PC-3 (cell line): ENCODE data around the gene ADGRG1. TPM values are rescaled to one million over a fixed set of nuclear protein-coding genes. Genes with fewer than 3 reads are reported as not detected.

Source experiments
- ATAC-seq: fragments of 200-7000 bp; cut with Tn5 transposase; 2 replicates; pipeline ENCODE4 v1.9.1; 2020; ENCODE audit warnings: mild to moderate bottlenecking, moderate library complexity
- BruUV-seq: library from RNA; stranded (reverse); fragments of 400-500 nt; replicated peaks from 2 replicates; lab custom pipeline; 2021; lab: Mats Ljungman, UMichigan
- CTCF ChIA-PET: fragments of 300-600 bp; sonication (Branson Sonifier 250); formaldehyde crosslinking; loops from one replicate; lab custom pipeline; 2022; ENCODE audit warnings: antibody characterized with exemption; lab: Charles Lee
- POLR2A ChIA-PET: fragments of 300-600 bp; sonication (Branson Sonifier 250); formaldehyde crosslinking; loops from one replicate; lab custom pipeline; 2022; ENCODE audit warnings: antibody characterized with exemption; ENCODE audit not compliant: unreplicated experiment; lab: Charles Lee
- DNase-seq: peaks from one replicate; pipeline ENCODE4 v3.0.0-alpha.2; 2015
- H2AFZ ChIP-seq: fragments of 300-600 bp; sonication (generic); 2 replicates; pipeline ENCODE4 v1.6.0; 2016; ENCODE audit warnings: antibody characterized with exemption, low read length
- H3F3A ChIP-seq: fragments of 300-600 bp; sonication (generic); one replicate; pipeline ENCODE4 v1.6.0; 2017; ENCODE audit warnings: antibody characterized with exemption, low read length, control low read depth, mild to moderate bottlenecking; ENCODE audit not compliant: unreplicated experiment
- H3K27ac ChIP-seq: fragments of 300-600 bp; sonication (generic); 2 replicates; pipeline ENCODE4 v1.5.1; 2016; ENCODE audit warnings: mild to moderate bottlenecking, low read length
- H3K27me3 ChIP-seq: fragments of 300-600 bp; sonication (generic); 2 replicates; pipeline ENCODE4 v1.6.1; 2016; ENCODE audit warnings: low read length, mixed read lengths
- H3K36me3 ChIP-seq: fragments of 300-600 bp; sonication (generic); 2 replicates; pipeline ENCODE4 v1.6.1; 2016; ENCODE audit warnings: low read depth, mixed run types, low read length, mixed read lengths
- H3K4me1 ChIP-seq: fragments of 300-600 bp; sonication (generic); 2 replicates; pipeline ENCODE4 v1.5.1; 2016; ENCODE audit warnings: low read length; ENCODE audit not compliant: insufficient read depth
- H3K4me2 ChIP-seq: fragments of 300-600 bp; sonication (generic); 2 replicates; pipeline ENCODE4 v1.6.0; 2016; ENCODE audit warnings: low read length
- H3K4me3 ChIP-seq: fragments of 300-600 bp; sonication (generic); 2 replicates; pipeline ENCODE4 v1.5.1; 2016; ENCODE audit warnings: mild to moderate bottlenecking, low read length, mixed read lengths
- H3K79me2 ChIP-seq: fragments of 300-600 bp; sonication (generic); 2 replicates; pipeline ENCODE4 v1.6.1; 2017; ENCODE audit warnings: low read length, mixed read lengths
- H3K9ac ChIP-seq: fragments of 300-600 bp; sonication (generic); 2 replicates; pipeline ENCODE4 v1.6.0; 2016; ENCODE audit warnings: mild to moderate bottlenecking, low read length
- H3K9me2 ChIP-seq: fragments of 300-600 bp; sonication (generic); replicated peaks from 2 replicates; pipeline ENCODE4 v1.6.1; 2016; ENCODE audit warnings: mixed run types, low read length, mixed read lengths
- H3K9me3 ChIP-seq: fragments of 300-600 bp; sonication (generic); 2 replicates; pipeline ENCODE4 v1.6.1; 2016; ENCODE audit warnings: low read length, mixed read lengths
- H4K20me1 ChIP-seq: fragments of 300-600 bp; sonication (generic); 2 replicates; pipeline ENCODE4 v1.6.1; 2016; ENCODE audit warnings: low read length, mixed read lengths
- CTCF ChIP-seq: fragments of 300-600 bp; sonication (generic); conservative IDR thresholded peaks from 2 replicates; pipeline ENCODE4 v1.5.1; 2017; ENCODE audit warnings: antibody characterized with exemption, low read depth, mild to moderate bottlenecking, low read length
- EZH2 ChIP-seq: fragments of 300-600 bp; sonication (generic); IDR thresholded peaks from one replicate; pipeline ENCODE4 v1.6.1; 2017; ENCODE audit warnings: antibody characterized with exemption, mild to moderate bottlenecking, low read length; ENCODE audit not compliant: unreplicated experiment
- EZH2phosphoT487 ChIP-seq: fragments of 300-600 bp; sonication (generic); IDR thresholded peaks from 2 replicates; pipeline ENCODE4 v1.6.1; 2018; ENCODE audit warnings: mild to moderate bottlenecking, antibody characterized with exemption, low read length, borderline replicate concordance
- intact Hi-C: fragments of 100-400 bp; cut with micrococcal nuclease; formaldehyde crosslinking; loops from 2 replicates; pipeline ENCODE4 v1.9.0; 2023
- total RNA-seq: library from RNA; depleted of rRNA; stranded (reverse); fragments of >200 nt; gene quantifications from 2 replicates; pipeline ENCODE4 v1.2.3, GENCODE V29; 2014

ADGRG1 gene
- total RNA-seq, 1 experiment from 2014 or later: 33.7 TPM

GRCh38 chr16:57598437-57598836 is 30.0 kb upstream of the ADGRG1 start:
- intact Hi-C loops: no loop called here
- POLR2A ChIA-PET: no interaction called here
- DNase-seq (no peak), ATAC-seq (no peak)
- Histone ChIP-seq H3K4me2 (no peak overlapping the region), H4K20me1 (no peaks in the 10 kb centered on the region), H3K79me2 (no peaks in the 10 kb centered on the region), H3K9me3 (no peaks in the 10 kb centered on the region), H3K4me3 (no peak overlapping the region), H3F3A (no peaks in the 10 kb centered on the region), H3K4me1 (peaks cover 8% of the 10 kb centered on the region; the same call in 1 of the 2 replicates), H3K27ac (no peak overlapping the region), H3K9ac (no peak overlapping the region), H3K27me3 (no peaks in the 10 kb centered on the region), H2AFZ (no peak overlapping the region), H3K36me3 (no peaks in the 10 kb centered on the region), H3K9me2 (no peaks in the 10 kb centered on the region)
- no TSS peak for BruUV-seq
- CTCF ChIA-PET: no interaction called here
- no peak for TF ChIP-seq EZH2phosphoT487
- no peak for TF ChIP-seq EZH2
- TF ChIP-seq CTCF: no peak

- Histone ChIP-seq H3K9ac (no peak overlapping the region), H3K36me3 (no peaks in the 10 kb centered on the region), H3K4me3 (no peak overlapping the region), H3K27ac (no peak overlapping the region), H3F3A (no peaks in the 10 kb centered on the region), H3K27me3 (no peaks in the 10 kb centered on the region), H4K20me1 (no peaks in the 10 kb centered on the region), H3K4me1 (peaks cover 8% of the 10 kb centered on the region; the same call in 1 of the 2 replicates), H3K79me2 (no peaks in the 10 kb centered on the region), H2AFZ (peak overlapping the region; percentile 72), H3K4me2 (peak overlapping the region; percentile 54), H3K9me3 (no peaks in the 10 kb centered on the region), H3K9me2 (no peaks in the 10 kb centered on the region)
- peak; percentile 66 for DNase-seq
- ChIA-PET POLR2A (no interaction called here), CTCF (interaction anchor here (0.7 to 1.7 kb wide), 3 partner anchors 9 to 126 kb away, joined by 3 to 8 read pairs (median 3); no protein-coding TSS in a partner anchor)
- BruUV-seq: no TSS peak
- TF ChIP-seq EZH2phosphoT487 (no peak), CTCF (peak; percentile 83)
- peak; percentile 98 for ATAC-seq
- intact Hi-C loops: loop anchor here (1.0 to 2.0 kb wide), 2 partner anchors 9 to 49 kb away; no protein-coding TSS in a partner anchor
Observed at GRCh38 chr16:57600048-57600835, 28.2 kb upstream of the ADGRG1 start.
